NCI-H2171 treated with DMSO at 0.1 percent for 48 hours (cell line): ENCODE data around the gene CNTD1.
"Not testable (repeated sequence)": the region's sequence is repeated elsewhere in the genome, so short reads cannot be mapped to it uniquely, and the experiment has no call there.

Experiments used
- DNase-seq: peaks from one replicate; lab custom pipeline; 2025; lab: John Stamatoyannopoulos, UW

The CNTD1 gene

GRCh38 chr17:42798383-42799380 lies at the start of gene CNTD1, which contains the start of gene COA3:
CNTD1 (plus strand) TSS chr17:42798861; CDS start chr17:42799068, 207 bp downstream.
COA3 (minus strand) TSS chr17:42798704; CDS start chr17:42798681, 23 bp downstream.
- DNase-seq: peak; percentile 83

- no peak for DNase-seq
Observed at GRCh38 chr17:42748908-42749798, 49.5 kb upstream of the CNTD1 start.

GRCh38 chr17:42750739-42751344 lies 47.8 kb upstream of the CNTD1 start:
- no peak for DNase-seq

GRCh38 chr17:42751628-42752027 lies 47.0 kb upstream of the CNTD1 start:
- DNase-seq: no peak

- no peak for DNase-seq
Observed at GRCh38 chr17:42754782-42755181, 43.9 kb upstream of the CNTD1 start.

GRCh38 chr17:42759982-42760651 lies 38.5 kb upstream of the CNTD1 start:
- no peak for DNase-seq

- peak; percentile 16 for DNase-seq
Observed at GRCh38 chr17:42760652-42761581, 37.7 kb upstream of the CNTD1 start, which contains the start of gene RAMP2. RAMP2 (plus strand) TSS chr17:42761227; CDS start chr17:42761262, 35 bp downstream.

GRCh38 chr17:42761638-42762037 lies 37.0 kb upstream of the CNTD1 start:
- no peak for DNase-seq

- DNase-seq: no peak
Observed at GRCh38 chr17:42766124-42766523, 32.5 kb upstream of the CNTD1 start.

GRCh38 chr17:42767512-42767911 lies 31.1 kb upstream of the CNTD1 start:
- no peak for DNase-seq

GRCh38 chr17:42768006-42768405 lies 30.7 kb upstream of the CNTD1 start:
- not testable (repeated sequence) for DNase-seq

GRCh38 chr17:42769964-42770363 lies 28.7 kb upstream of the CNTD1 start:
- not testable (repeated sequence) for DNase-seq

GRCh38 chr17:42772945-42773289 lies 25.7 kb upstream of the CNTD1 start:
- DNase-seq: no peak

- DNase-seq: peak; percentile 86
Observed at GRCh38 chr17:42773290-42774035, 25.2 kb upstream of the CNTD1 start, which contains the start of gene VPS25. VPS25 (plus strand) TSS chr17:42773449; CDS start chr17:42773476, 27 bp downstream.

GRCh38 chr17:42774066-42774745 lies 24.5 kb upstream of the CNTD1 start:
- no peak for DNase-seq

- no peak for DNase-seq
Observed at GRCh38 chr17:42775534-42776098, 23.0 kb upstream of the CNTD1 start.

GRCh38 chr17:42778570-42778969 lies 20.1 kb upstream of the CNTD1 start:
- DNase-seq: no peak

- DNase-seq: no peak
Observed at GRCh38 chr17:42779304-42779935, 19.2 kb upstream of the CNTD1 start.
